Neural cell (in vitro differentiated cells): ENCODE results near the gene HTR5A.

Experiments
- CTCF ChIP-seq: fragments of 450-650 bp; IDR thresholded peaks from 2 replicates; pipeline ENCODE4 v1.5.1; 2014; ENCODE audit warnings: antibody characterized with exemption, mild to moderate bottlenecking, moderate library complexity; ENCODE audit not compliant: poor library complexity, severe bottlenecking
- EP300 ChIP-seq: fragments of 450-650 bp; conservative IDR thresholded peaks from 2 replicates; pipeline ENCODE4 v1.6.1; 2014; ENCODE audit warnings: antibody characterized with exemption, mild to moderate bottlenecking, moderate library complexity; ENCODE audit not compliant: poor library complexity, severe bottlenecking
- MXI1 ChIP-seq: fragments of 450-650 bp; conservative IDR thresholded peaks from 2 replicates; pipeline ENCODE4 v1.6.1; 2014; ENCODE audit warnings: antibody characterized with exemption, mild to moderate bottlenecking; ENCODE audit not compliant: poor library complexity, severe bottlenecking
- POLR2AphosphoS5 ChIP-seq: IDR thresholded peaks from 2 replicates; pipeline ENCODE4 v1.6.1; 2012
- SMC3 ChIP-seq: fragments of 450-650 bp; conservative IDR thresholded peaks from 2 replicates; pipeline ENCODE4 v1.6.1; 2014; ENCODE audit warnings: antibody characterized with exemption, mild to moderate bottlenecking, moderate library complexity; ENCODE audit not compliant: poor library complexity

GRCh38 chr7:155032978-155033377 lies 37.1 kb upstream of the HTR5A start:
- no peak for TF ChIP-seq CTCF
- TF ChIP-seq POLR2AphosphoS5, result no peak
- TF ChIP-seq SMC3, result no peak
- no peak for TF ChIP-seq EP300
- no peak for TF ChIP-seq MXI1
